GM15510 (cell line): ENCODE data around the gene TRHDE.

Source experiments
- POLR2A ChIP-seq: IDR thresholded peaks from 3 replicates; pipeline ENCODE4 v1.6.1; 2011; ENCODE audit warnings: borderline replicate concordance; ENCODE audit not compliant: insufficient read length; ENCODE audit errors: extremely low read depth

The TRHDE gene

GRCh38 chr12:72716221-72716620 is 444.1 kb downstream of the TRHDE start:
- no peak for TF ChIP-seq POLR2A

GRCh38 chr12:72717036-72717435 is 444.9 kb downstream of the TRHDE start:
- no peak for TF ChIP-seq POLR2A
